ENCODE data around the gene BCAS3.

Gene BCAS3

GRCh38 chr17:61396586-61397085 is 719.0 kb downstream of the BCAS3 start:
- in situ Hi-C loops (cut with HindIII; ENCODE audit: low sequenced_read_pairs) = no loop called here

GRCh38 chr17:61397086-61397842 is 719.6 kb downstream of the BCAS3 start:
- in situ Hi-C loops (cut with HindIII; ENCODE audit: low sequenced_read_pairs) = no loop called here

GRCh38 chr17:61398721-61399130 is 721.1 kb downstream of the BCAS3 start:
- in situ Hi-C loops (cut with HindIII; ENCODE audit: low sequenced_read_pairs) = no loop called here

GRCh38 chr17:61399131-61400065 is 721.7 kb downstream of the BCAS3 start, which contains the start of gene TBX2:
Gene TBX2, plus strand, starts transcription at chr17:61399843. Its CDS starts 334 bp downstream, at chr17:61400177.
- in situ Hi-C loops (cut with HindIII; ENCODE audit: low sequenced_read_pairs) = no loop called here

GRCh38 chr17:61400066-61400716 is 722.5 kb downstream of the BCAS3 start:
- in situ Hi-C loops (cut with HindIII; ENCODE audit: low sequenced_read_pairs) = no loop called here

- in situ Hi-C loops (cut with HindIII; ENCODE audit: low sequenced_read_pairs) = no loop called here
Measured at GRCh38 chr17:61400717-61401388, 723.2 kb downstream of the BCAS3 start.

- in situ Hi-C loops (cut with HindIII; ENCODE audit: low sequenced_read_pairs) = no loop called here
Measured at GRCh38 chr17:61401389-61402072, 723.9 kb downstream of the BCAS3 start.

GRCh38 chr17:61402073-61402541 is 724.5 kb downstream of the BCAS3 start:
- in situ Hi-C loops (cut with HindIII; ENCODE audit: low sequenced_read_pairs) = no loop called here

GRCh38 chr17:61402978-61403800 is 725.5 kb downstream of the BCAS3 start:
- in situ Hi-C loops (cut with HindIII; ENCODE audit: low sequenced_read_pairs) = no loop called here

GRCh38 chr17:61403801-61404662 is 726.4 kb downstream of the BCAS3 start:
- in situ Hi-C loops (cut with HindIII; ENCODE audit: low sequenced_read_pairs) = no loop called here

- in situ Hi-C loops (cut with HindIII; ENCODE audit: low sequenced_read_pairs) = no loop called here
Measured at GRCh38 chr17:61404663-61404912, 726.9 kb downstream of the BCAS3 start.

- in situ Hi-C loops (cut with HindIII; ENCODE audit: low sequenced_read_pairs) = no loop called here
Measured at GRCh38 chr17:61404913-61405685, 727.4 kb downstream of the BCAS3 start.

GRCh38 chr17:61405686-61406536 is 728.3 kb downstream of the BCAS3 start:
- in situ Hi-C loops (cut with HindIII; ENCODE audit: low sequenced_read_pairs) = no loop called here

GRCh38 chr17:61406537-61406845 is 728.8 kb downstream of the BCAS3 start:
- in situ Hi-C loops (cut with HindIII; ENCODE audit: low sequenced_read_pairs) = no loop called here

- in situ Hi-C loops (cut with HindIII; ENCODE audit: low sequenced_read_pairs) = no loop called here
Measured at GRCh38 chr17:61406971-61407911, 729.6 kb downstream of the BCAS3 start.

Measured in DLD1 (cell line).